ENCODE measurements around the gene JARID2. TPM values are rescaled to one million over a fixed set of nuclear protein-coding genes. Genes with fewer than 3 reads are reported as not detected.

Gene JARID2
- total and polyA plus RNA-seq, 2 of the 13 experiments (the other 11 are each of a cell fraction or from before 2014, with no cell fraction given), result 7.5 to 10.3 TPM

GRCh38 chr6:15337582-15337981 is 91.7 kb downstream of the JARID2 start:
- H3K4me3 ChIP-seq (replicated peaks in 1 of 3; ENCODE audit: insufficient read depth in 1 of 3, low read depth in 2 of 3, low read length in 3 of 3), result no peak overlapping the region
- no peak for TF ChIP-seq TAF1 (CRISPR knock-in tag; IDR thresholded peaks at IDR 0.05)
- no peak for TF ChIP-seq ZBTB8A (CRISPR knock-in tag; IDR thresholded peaks at IDR 0.05; ENCODE audit: borderline replicate concordance, low read depth)
- no peak for TF ChIP-seq BCL6 (CRISPR knock-in tag; IDR thresholded peaks at IDR 0.05)
- TF ChIP-seq U2AF2 (IDR thresholded peaks at IDR 0.05; ENCODE audit: low read depth, low read length), result no peak
- no peak for TF ChIP-seq NFKBIZ (CRISPR knock-in tag; IDR thresholded peaks at IDR 0.05)
- TF ChIP-seq, protein P1, sequence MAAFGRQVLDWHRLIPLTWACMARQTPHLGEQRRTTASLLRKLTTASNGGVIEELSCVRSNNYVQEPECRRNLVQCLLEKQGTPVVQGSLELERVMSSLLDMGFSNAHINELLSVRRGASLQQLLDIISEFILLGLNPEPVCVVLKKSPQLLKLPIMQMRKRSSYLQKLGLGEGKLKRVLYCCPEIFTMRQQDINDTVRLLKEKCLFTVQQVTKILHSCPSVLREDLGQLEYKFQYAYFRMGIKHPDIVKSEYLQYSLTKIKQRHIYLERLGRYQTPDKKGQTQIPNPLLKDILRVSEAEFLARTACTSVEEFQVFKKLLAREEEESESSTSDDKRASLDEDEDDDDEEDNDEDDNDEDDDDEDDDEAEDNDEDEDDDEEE (CRISPR knock-in tag; IDR thresholded peaks at IDR 0.05), result no peak
- no peak for TF ChIP-seq SMAD9 (CRISPR knock-in tag; IDR thresholded peaks at IDR 0.05)
- no peak for TF ChIP-seq ARID4A (CRISPR knock-in tag; IDR thresholded peaks at IDR 0.05; ENCODE audit: borderline replicate concordance)
- TF ChIP-seq ZNF570 (CRISPR knock-in tag; IDR thresholded peaks at IDR 0.05; ENCODE audit: borderline replicate concordance), result no peak
- 98% methylated on average over 3 of the region's 3 CpGs for WGBS (ENCODE audit: low lambda C conversion rate)
- no peaks in the 10 kb centered on the region for H3K9me3 ChIP-seq (ENCODE audit: low read length)
- no peak overlapping the region for H3K9ac ChIP-seq (ENCODE audit: insufficient read depth, low read depth, low read length)
- H3K79me2 ChIP-seq (ENCODE audit: insufficient read depth, low read length), result peaks cover 26% of the 10 kb centered on the region
- ChIA-PET CTCF (ENCODE audit: low intra/inter-chr PET ratio, low total read pairs) (no interaction called here), POLR2A (no interaction called here)
- in situ Hi-C loops (cut with HindIII; ENCODE audit: extremely low pct_ligation_motif_present, low pct_unique_long_range_greater_than_20kb) (no loop called here), intact Hi-C loops (cut with micrococcal nuclease; ENCODE audit: unreplicated experiment) (no loop called here)
- no peaks in the 10 kb centered on the region for H3K36me3 ChIP-seq (replicated peaks in 1 of 2; ENCODE audit: control insufficient read depth in 1 of 2, insufficient read depth in 2 of 2, low read length in 2 of 2)
- no peak overlapping the region for H3K27ac ChIP-seq (ENCODE audit: extremely low read length, insufficient read depth, low read length)
- FAIRE-seq, result no peak
- no peak overlapping the region for H3K4me2 ChIP-seq (ENCODE audit: low read depth, low read length)
- ATAC-seq, result no peak
- peaks cover 3% of the 10 kb centered on the region; the same call in 1 of the 2 replicates for H4K20me1 ChIP-seq (ENCODE audit: insufficient read depth, low read length)
- no TSS peak for BruUV-seq (replicated peaks)
- no peaks in the 10 kb centered on the region for H3K4me1 ChIP-seq (ENCODE audit: insufficient read depth, low read length)
- no peak for DNase-seq (ENCODE audit: low spot score)
- H3K27me3 ChIP-seq (ENCODE audit: control insufficient read depth in 1 of 2, insufficient read depth in 2 of 2, low read length in 2 of 2), result no peaks in the 10 kb centered on the region
- H2AFZ ChIP-seq (ENCODE audit: low read length), result no peak overlapping the region

All from HepG2 (cell line).